MCF 10A (cell line): ENCODE measurements around the gene ABLIM2. TPM values are rescaled to one million over a fixed set of nuclear protein-coding genes. Genes with fewer than 3 reads are reported as not detected.

Source experiments
- Bru-seq: library from RNA; stranded (reverse); fragments of 400-500 nt; gene quantifications from one replicate; lab custom pipeline; 2021; lab: Mats Ljungman, UMichigan
- BruChase-seq, 2 experiments: library from RNA; stranded (reverse); fragments of 400-500 nt; gene quantifications; one replicate each; lab custom pipeline; 2021; lab: Mats Ljungman, UMichigan
- BruUV-seq: library from RNA; stranded (reverse); fragments of 400-500 nt; replicated peaks from 2 replicates; lab custom pipeline; 2021; lab: Mats Ljungman, UMichigan
- CTCF ChIA-PET: fragments of 300-600 bp; sonication (Branson Sonifier 250); formaldehyde crosslinking; extraction: SDS; loops from one replicate; lab custom pipeline; 2021; ENCODE audit warnings: antibody characterized with exemption, inconsistent platforms; lab: Yijun Ruan, JAX
- POLR2A ChIA-PET: fragments of 300-600, 350-650 bp; sonication (Branson Sonifier 250); formaldehyde crosslinking; extraction: SDS; loops from one replicate; lab custom pipeline; 2020; ENCODE audit warnings: antibody characterized with exemption, inconsistent platforms; lab: Yijun Ruan, JAX
- DNase-seq: peaks from one replicate; pipeline ENCODE4 v3.0.0-alpha.2; 2018; ENCODE audit not compliant: unreplicated experiment
- H3K27ac Mint-ChIP-seq: one replicate; pipeline ENCODE4 v1.8.0; 2022; ENCODE audit warnings: mild to moderate bottlenecking, low read depth, mixed read lengths; ENCODE audit not compliant: unreplicated experiment
- H3K27me3 Mint-ChIP-seq: one replicate; pipeline ENCODE4 v1.8.0; 2022; ENCODE audit warnings: mixed read lengths; ENCODE audit not compliant: insufficient read depth, unreplicated experiment
- H3K36me3 Mint-ChIP-seq: one replicate; pipeline ENCODE4 v1.8.0; 2022; ENCODE audit warnings: mild to moderate bottlenecking, moderate library complexity, mixed read lengths; ENCODE audit not compliant: insufficient read depth, unreplicated experiment
- H3K4me1 Mint-ChIP-seq: one replicate; pipeline ENCODE4 v1.8.0; 2022; ENCODE audit warnings: mixed read lengths; ENCODE audit not compliant: insufficient read depth, unreplicated experiment
- H3K4me3 Mint-ChIP-seq: one replicate; pipeline ENCODE4 v1.8.0; 2022; ENCODE audit warnings: mild to moderate bottlenecking, moderate library complexity, mixed read lengths; ENCODE audit not compliant: unreplicated experiment
- H3K9me3 Mint-ChIP-seq: one replicate; pipeline ENCODE4 v1.8.0; 2022; ENCODE audit warnings: mixed read lengths; ENCODE audit not compliant: unreplicated experiment
- CTCF ChIP-seq: fragments of 200-600 bp; IDR thresholded peaks from one replicate; pipeline ENCODE4 v1.8.0; 2022; ENCODE audit warnings: antibody characterized with exemption, mild to moderate bottlenecking; ENCODE audit not compliant: unreplicated experiment
- intact Hi-C: fragments of 100-400 bp; cut with micrococcal nuclease; formaldehyde crosslinking; loops from 2 replicates; pipeline ENCODE4 v1.14.1; 2022
- long read RNA-seq: library from polyadenylated mRNA; stranded (forward); transcript quantifications from one replicate; pipeline ENCODE4 v2.0.0, GENCODE V29; 2022
- total RNA-seq: library from RNA; stranded (reverse); gene quantifications from 2 replicates; pipeline ENCODE4 v1.2.3, GENCODE V29; 2022

Gene ABLIM2
- 5.3 and 5.4 TPM in 2 replicates for total RNA-seq
- Bru-seq, nascent RNA: percentile 37 among the genes with signal in this experiment
- BruChase-seq, experiment 1, labeled RNA remaining after a 6-hour chase: percentile 32 among the genes with signal in this experiment
- BruChase-seq, experiment 2, labeled RNA remaining after a 2-hour chase: percentile 35 among the genes with signal in this experiment
- long read RNA-seq, partial matches to known transcripts: 4 of 9 reads
- long read RNA-seq, other reads (novel, unspliced or antisense): 2 of 9 reads

GRCh38 chr4:8158710-8159536 is at the start of gene ABLIM2:
TSS of gene ABLIM2 (minus strand) at chr4:8158813. CDS start at chr4:8158689, 124 bp downstream.
- CTCF ChIA-PET: interaction anchor here (0.8 kb wide), 1 partner anchor 36 kb away, joined by 3 read pairs; no protein-coding TSS in a partner anchor

GRCh38 chr4:8207314-8207713 is 48.7 kb upstream of the ABLIM2 start:
- CTCF ChIA-PET: no interaction called here
- Mint-ChIP-seq H3K27me3 (no peaks in the 10 kb centered on the region), H3K36me3 (peaks cover 4% of the 10 kb centered on the region), H3K4me3 (no peak overlapping the region), H3K4me1 (peaks cover 13% of the 10 kb centered on the region), H3K9me3 (no peaks in the 10 kb centered on the region), H3K27ac (no peak overlapping the region)
- TF ChIP-seq CTCF: no peak
- BruUV-seq: no TSS peak
- DNase-seq: no peak
- POLR2A ChIA-PET: interaction anchor here (0.6 to 0.7 kb wide), 2 partner anchors 13 to 185 kb away, joined by 3 read pairs; no protein-coding TSS in a partner anchor
- intact Hi-C loops: no loop called here

More at GRCh38 chr4:8158710-8159536, at the start of gene ABLIM2:
- no TSS peak for BruUV-seq
- POLR2A ChIA-PET: interaction anchor here (0.6 to 1.3 kb wide), 6 partner anchors 9 to 1465 kb away, joined by 3 to 6 read pairs (median 3); no protein-coding TSS in a partner anchor
- TF ChIP-seq CTCF: no peak
- Mint-ChIP-seq H3K36me3 (peaks cover 6% of the 10 kb centered on the region), H3K27me3 (no peaks in the 10 kb centered on the region), H3K9me3 (no peaks in the 10 kb centered on the region), H3K27ac (peak within 1 kb of the TSS; percentile 88), H3K4me1 (peaks cover 9% of the 10 kb centered on the region), H3K4me3 (peak within 1 kb of the TSS; percentile 95)
- peak; percentile 95 for DNase-seq
- intact Hi-C loops: no loop called here

GRCh38 chr4:8205749-8206611 is 47.4 kb upstream of the ABLIM2 start:
- BruUV-seq: no TSS peak
- POLR2A ChIA-PET: interaction anchor here (0.6 to 1.0 kb wide), 2 partner anchors 9 to 324 kb away, joined by 3 to 10 read pairs; no protein-coding TSS in a partner anchor
- peaks cover 17% of the 10 kb centered on the region for H3K4me1 Mint-ChIP-seq
- intact Hi-C loops: no loop called here
- no peaks in the 10 kb centered on the region for H3K27me3 Mint-ChIP-seq
- H3K4me3 Mint-ChIP-seq: peak overlapping the region; percentile 29
- no peaks in the 10 kb centered on the region for H3K9me3 Mint-ChIP-seq
- H3K27ac Mint-ChIP-seq: peak overlapping the region; percentile 77
- peaks cover 4% of the 10 kb centered on the region for H3K36me3 Mint-ChIP-seq
- CTCF ChIA-PET: interaction anchor here (0.6 to 1.0 kb wide), 3 partner anchors 29 to 198 kb away, joined by 3 to 4 read pairs (median 3); no protein-coding TSS in a partner anchor
- peak; percentile 79 for DNase-seq
- TF ChIP-seq CTCF: no peak
